Esophagus muscularis mucosa (tissue), 4 donors: ENCODE measurements around the gene SCLT1. TPM values are rescaled to one million over a fixed set of nuclear protein-coding genes. Genes with fewer than 3 reads are reported as not detected.

Experiments
- DNase-seq: peaks from one replicate; pipeline ENCODE4 v3.0.0-alpha.2; 2017; ENCODE audit errors: extremely low spot score
- H3K27ac ChIP-seq, 4 donors: fragments of 200-600 bp; sonication (generic); replicated peaks in 1 of 4; 1 replicate in 3 of 4; 2 replicates in 1 of 4; pipeline ENCODE4 v1.5.1; 2016 to 2019; ENCODE audit warnings: mild to moderate bottlenecking in 1 of 4
- H3K27me3 ChIP-seq, 4 donors: fragments of 200-600 bp; sonication (generic); one replicate each; pipeline versions ENCODE4 v1.5.1 to v1.6.0; 2016 to 2019
- H3K36me3 ChIP-seq, 4 donors: fragments of 200-600 bp; sonication (generic); one replicate each; pipeline ENCODE4 v1.5.1; 2016 to 2019
- H3K4me1 ChIP-seq, 4 donors: fragments of 200-600 bp; sonication (generic); one replicate each; pipeline ENCODE4 v1.5.1; 2016 to 2019
- H3K4me3 ChIP-seq, 4 donors: fragments of 200-600 bp; sonication (generic); 1 replicate in 2 of 4; 2 replicates in 2 of 4; pipeline ENCODE4 v1.5.1; 2016 to 2019; ENCODE audit warnings: mild to moderate bottlenecking in 4 of 4, moderate library complexity in 1 of 4
- H3K9me3 ChIP-seq, 4 donors: fragments of 200-600 bp; sonication (generic); 1 replicate in 3 of 4; 2 replicates in 1 of 4; pipeline ENCODE4 v1.5.1; 2016 to 2019
- EP300 ChIP-seq: sonication (generic); formaldehyde crosslinking; IDR thresholded peaks from one replicate; pipeline ENCODE4 v1.6.1; 2017; ENCODE audit warnings: antibody characterized with exemption
- POLR2A ChIP-seq: fragments of 450-650 bp; IDR thresholded peaks from one replicate; pipeline ENCODE4 v1.6.1; 2017; ENCODE audit warnings: antibody characterized with exemption, moderate library complexity, mild to moderate bottlenecking, low read depth
- POLR2AphosphoS5 ChIP-seq, 2 donors: sonication (generic); formaldehyde crosslinking; IDR thresholded peaks; one replicate each; pipeline ENCODE4 v1.6.1; 2017; ENCODE audit warnings: antibody characterized with exemption in 2 of 2
- WGBS: methylation state at CpG from one replicate; pipeline ENCODE4 v1.1.5; 2018; 5-methylcytosine and 5-hydroxymethylcytosine counted together
- intact Hi-C: fragments of 100-400 bp; cut with DNase I; formaldehyde crosslinking; loops from one replicate; pipeline ENCODE4 v1.15.1; 2023
- total RNA-seq, 4 donors: library from RNA; depleted of rRNA; stranded (reverse); fragments of >200 nt; gene quantifications; one replicate each; pipeline versions ENCODE4 v1.1.0 to v1.2.1, GENCODE V29; 2016
- TF ChIP-seq, protein P1 (sequence below), 3 experiments: fragments of 200-600 bp in 2 of 3; fragments of 450-650 bp in 1 of 3; sonication (generic) in 2 of 3; IDR thresholded peaks; one replicate each; pipeline ENCODE4 v1.5.1; 2017 to 2019; ENCODE audit warnings: antibody characterized with exemption in 3 of 3, mild to moderate bottlenecking in 2 of 3, moderate library complexity in 1 of 3

The SCLT1 gene
- total RNA-seq: 10 to 100 TPM in 2 of 4 donors, 1 to 10 TPM in 2; 6.4 to 12.5 (median 9.7) TPM

DNA sequence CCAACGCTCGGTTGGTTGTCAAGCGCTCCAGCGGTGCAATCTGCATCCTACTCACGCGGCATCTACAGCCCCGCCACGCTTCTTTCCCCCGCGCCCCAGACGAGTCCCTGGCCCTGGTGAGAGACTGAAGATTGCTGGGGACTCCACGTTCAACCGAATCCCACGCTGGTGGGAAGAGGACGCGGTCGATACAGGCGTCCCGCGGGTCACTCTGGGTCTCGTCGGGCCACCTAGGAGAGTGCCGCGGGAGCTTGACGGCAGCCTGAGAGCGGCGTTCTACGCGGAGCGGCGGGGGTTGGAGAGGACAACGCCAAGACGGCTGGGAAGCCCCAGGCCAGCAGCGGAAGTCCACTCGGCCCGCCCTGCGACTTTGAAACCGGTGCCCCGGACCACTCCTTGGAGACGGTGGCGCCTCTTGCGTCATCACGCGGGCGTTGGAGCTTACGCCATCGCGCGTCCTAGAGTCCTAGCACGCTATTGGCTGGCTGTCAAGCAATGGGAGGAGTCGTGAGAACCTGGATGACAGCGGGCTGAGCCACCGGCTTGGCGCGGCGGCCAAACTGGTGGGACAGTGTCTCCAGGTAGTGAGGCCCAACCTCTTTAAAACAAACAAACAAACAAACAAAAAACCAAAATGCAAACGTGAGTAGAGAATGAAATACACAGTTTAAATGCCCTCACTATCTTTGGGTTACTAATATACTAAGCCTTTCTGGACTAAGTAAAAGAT, at the start of gene SCLT1:
TSS of gene SCLT1 (minus strand) at position 349 of the 730 bp plus-strand sequence. CDS start 436 bp downstream, outside the sequence.
- Histone ChIP-seq H3K27ac (peak within 1 kb of the TSS; percentile 92 to 97 (median 96)), H3K9me3 (no peaks in the 10 kb centered on the region), H3K4me3 (peak within 1 kb of the TSS; percentile 63 to 90 (median 84)), H3K4me1 (peaks cover 12 to 44% (median 30%) of the 10 kb centered on the region in 4 donors), H3K27me3 (no peaks in the 10 kb centered on the region), H3K36me3 (no peaks in the 10 kb centered on the region)
- under 1% methylated on average over 25 of the region's 57 CpGs for WGBS
- TF ChIP-seq EP300: no peak
- TF ChIP-seq POLR2AphosphoS5 (IDR thresholded peaks at IDR 0.05): peak; percentile 96 to 97
- intact Hi-C loops: no loop called here
- peak; percentile 99 for DNase-seq

DNA sequence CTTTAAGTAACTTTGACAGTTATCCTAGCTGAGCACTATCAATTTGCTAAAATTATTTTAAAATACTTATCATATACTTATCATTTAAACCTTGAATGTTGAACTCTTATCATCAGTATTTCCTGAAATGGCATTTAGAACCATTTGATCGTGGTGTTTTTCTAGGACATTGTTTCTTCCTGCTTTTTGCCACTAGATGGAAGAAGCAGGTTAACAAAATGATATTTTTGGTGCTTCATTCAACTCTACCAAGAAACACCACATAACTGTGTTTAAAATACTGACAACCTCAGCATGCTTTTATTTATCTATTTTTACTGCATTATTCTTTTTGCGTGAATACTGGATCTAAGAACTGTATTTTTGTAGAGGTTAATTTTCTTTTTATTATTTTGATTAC, 47.2 kb upstream of the SCLT1 start:
- 72% methylated on average over 2 of the region's 2 CpGs for WGBS
- TF ChIP-seq, protein P1, sequence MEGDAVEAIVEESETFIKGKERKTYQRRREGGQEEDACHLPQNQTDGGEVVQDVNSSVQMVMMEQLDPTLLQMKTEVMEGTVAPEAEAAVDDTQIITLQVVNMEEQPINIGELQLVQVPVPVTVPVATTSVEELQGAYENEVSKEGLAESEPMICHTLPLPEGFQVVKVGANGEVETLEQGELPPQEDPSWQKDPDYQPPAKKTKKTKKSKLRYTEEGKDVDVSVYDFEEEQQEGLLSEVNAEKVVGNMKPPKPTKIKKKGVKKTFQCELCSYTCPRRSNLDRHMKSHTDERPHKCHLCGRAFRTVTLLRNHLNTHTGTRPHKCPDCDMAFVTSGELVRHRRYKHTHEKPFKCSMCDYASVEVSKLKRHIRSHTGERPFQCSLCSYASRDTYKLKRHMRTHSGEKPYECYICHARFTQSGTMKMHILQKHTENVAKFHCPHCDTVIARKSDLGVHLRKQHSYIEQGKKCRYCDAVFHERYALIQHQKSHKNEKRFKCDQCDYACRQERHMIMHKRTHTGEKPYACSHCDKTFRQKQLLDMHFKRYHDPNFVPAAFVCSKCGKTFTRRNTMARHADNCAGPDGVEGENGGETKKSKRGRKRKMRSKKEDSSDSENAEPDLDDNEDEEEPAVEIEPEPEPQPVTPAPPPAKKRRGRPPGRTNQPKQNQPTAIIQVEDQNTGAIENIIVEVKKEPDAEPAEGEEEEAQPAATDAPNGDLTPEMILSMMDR (IDR thresholded peaks at IDR 0.05): no peak
- TF ChIP-seq POLR2AphosphoS5 (IDR thresholded peaks at IDR 0.05) (no peak), EP300 (no peak), POLR2A (no peak)
- Histone ChIP-seq H3K4me1 (no peaks in the 10 kb centered on the region), H3K9me3 (no peaks in the 10 kb centered on the region), H3K36me3 (no peaks in the 10 kb centered on the region), H3K27ac (no peak overlapping the region), H3K27me3 (no peaks in the 10 kb centered on the region), H3K4me3 (no peak overlapping the region)
- intact Hi-C loops: no loop called here
- no peak for DNase-seq

DNA sequence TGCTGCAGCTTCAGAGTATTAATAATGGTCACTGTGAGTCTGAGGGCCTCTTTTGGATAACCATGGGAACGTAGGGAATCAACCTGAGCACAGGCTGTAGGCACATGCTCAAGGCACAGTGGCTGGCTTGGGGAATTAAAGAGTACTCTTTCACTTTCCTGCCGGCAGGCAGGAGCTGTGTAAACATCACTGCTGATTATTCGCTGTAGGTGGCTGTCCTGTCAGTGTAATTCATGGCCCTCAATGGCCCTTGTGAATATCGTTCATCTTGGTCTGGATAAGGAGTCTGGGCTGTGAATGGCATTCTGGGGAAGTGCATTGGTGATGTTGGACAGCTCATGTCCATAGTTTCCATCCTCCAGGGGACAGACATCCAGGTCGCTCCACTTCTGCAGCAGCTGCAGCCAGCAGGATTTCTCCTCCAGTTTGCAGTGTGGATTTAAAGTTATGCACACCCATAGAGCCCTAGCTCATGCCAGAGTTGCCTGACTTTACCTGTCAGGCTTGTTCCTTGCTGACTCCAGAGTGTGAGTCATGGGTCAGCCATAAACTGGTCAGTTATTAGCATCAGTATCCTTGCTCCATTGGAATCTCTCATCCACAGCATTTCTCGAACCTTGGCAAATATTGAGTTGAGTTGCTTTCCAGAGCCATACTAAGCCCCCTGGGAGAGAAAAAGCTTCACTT, 45.6 kb upstream of the SCLT1 start:
- H3K4me1 ChIP-seq: no peaks in the 10 kb centered on the region
- TF ChIP-seq POLR2AphosphoS5 (IDR thresholded peaks at IDR 0.05) (no peak), EP300 (no peak), POLR2A (no peak)
- TF ChIP-seq, protein P1 (IDR thresholded peaks at IDR 0.05): no peak
- no peak for DNase-seq
- no peak overlapping the region for H3K4me3 ChIP-seq
- intact Hi-C loops: no loop called here
- H3K36me3 ChIP-seq: no peaks in the 10 kb centered on the region
- WGBS: 49% methylated on average over 6 of the region's 6 CpGs
- no peaks in the 10 kb centered on the region for H3K27me3 ChIP-seq
- H3K27ac ChIP-seq: no peak overlapping the region
- no peaks in the 10 kb centered on the region for H3K9me3 ChIP-seq

DNA sequence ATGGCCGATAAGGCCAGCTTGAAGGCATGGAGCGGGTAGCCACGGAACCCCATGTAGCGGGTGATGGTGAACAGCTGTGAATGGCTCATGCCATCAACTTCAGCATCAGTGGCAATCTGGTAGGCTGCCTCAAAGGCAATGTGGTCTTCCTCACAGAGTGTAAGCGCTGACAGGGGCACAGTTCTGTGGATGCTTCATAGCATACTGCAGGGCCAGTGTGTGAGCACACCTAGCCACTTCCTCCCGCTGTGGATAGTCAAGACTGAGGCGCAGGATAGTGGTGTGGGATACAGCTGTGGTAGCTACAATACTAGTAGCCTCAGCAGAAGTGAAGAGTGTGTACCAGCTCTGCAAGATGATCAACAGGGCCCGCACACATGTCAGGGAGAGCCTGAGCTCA, 43.1 kb upstream of the SCLT1 start:
- H3K36me3 ChIP-seq: no peaks in the 10 kb centered on the region
- H3K4me3 ChIP-seq: no peak overlapping the region
- no peaks in the 10 kb centered on the region for H3K27me3 ChIP-seq
- intact Hi-C loops: no loop called here
- no peaks in the 10 kb centered on the region for H3K4me1 ChIP-seq
- 94% methylated on average over 8 of the region's 8 CpGs for WGBS
- peaks cover 0 to 4% (median 1%) of the 10 kb centered on the region in 4 donors for H3K9me3 ChIP-seq
- TF ChIP-seq, protein P1 (IDR thresholded peaks at IDR 0.05): no peak
- TF ChIP-seq POLR2A (no peak), POLR2AphosphoS5 (IDR thresholded peaks at IDR 0.05) (no peak), EP300 (no peak)
- no peak overlapping the region for H3K27ac ChIP-seq
- DNase-seq: no peak

GRCh38 chr4:129131343-129131742, 38.0 kb upstream of the SCLT1 start:
- DNase-seq: no peak
- TF ChIP-seq, protein P1 (IDR thresholded peaks at IDR 0.05): no peak
- intact Hi-C loops: no loop called here
- Histone ChIP-seq H3K27me3 (no peaks in the 10 kb centered on the region), H3K4me3 (no peak overlapping the region), H3K27ac (no peak overlapping the region), H3K9me3 (peaks cover 0 to 7% (median 2%) of the 10 kb centered on the region in 4 donors), H3K4me1 (no peaks in the 10 kb centered on the region), H3K36me3 (no peaks in the 10 kb centered on the region)
- 79% methylated on average over 2 of the region's 2 CpGs for WGBS
